K562 (cell line): ENCODE measurements around the gene NPM3. TPM values are rescaled to one million over a fixed set of nuclear protein-coding genes. Genes with fewer than 3 reads are reported as not detected.

ENCODE experiments used
- ATAC-seq: fragments of 200-7000 bp; cut with Tn5 transposase; 3 replicates; pipeline ENCODE4 v1.9.1; 2020; ENCODE audit warnings: moderate library complexity
- BruUV-seq: library from RNA; stranded (reverse); fragments of 400-500 nt; replicated peaks from 2 replicates; lab custom pipeline; 2021; lab: Mats Ljungman, UMichigan
- CTCF ChIA-PET: fragments of 300-600 bp; formaldehyde crosslinking; extraction: SDS; loops from one replicate; lab custom pipeline; 2021; ENCODE audit warnings: low intra/inter-chr PET ratio; lab: Yijun Ruan, JAX
- POLR2A ChIA-PET: fragments of 300-600, 350-650 bp; sonication (Branson Sonifier 250); formaldehyde crosslinking; extraction: SDS; loops from one replicate; lab custom pipeline; 2021; ENCODE audit warnings: antibody characterized with exemption, inconsistent platforms; lab: Yijun Ruan, JAX
- DNase-seq, 4 experiments: peaks; one replicate each; pipeline versions ENCODE4 v3.0.0 to v3.0.0-alpha.2; 2011 to 2018; ENCODE audit warnings: low spot score in 3 of 4, mixed read lengths in 3 of 4; ENCODE audit errors: extremely low read depth in 1 of 4
- FAIRE-seq: peaks from 2 replicates; lab custom pipeline; 2011; peaks lifted over from hg19 to GRCh38; lab: Jason Lieb, UNC
- H2AFZ ChIP-seq: 2 replicates; pipeline ENCODE4 v1.6.0; 2011; ENCODE audit warnings: low read depth, low read length, control low read depth, inconsistent platforms
- H3K27ac ChIP-seq: fragments of 200-600 bp; 3 replicates; pipeline ENCODE4 v1.8.0; 2011; ENCODE audit warnings: low read depth, mild to moderate bottlenecking, control low read depth, inconsistent platforms, low read length, moderate library complexity, mixed read lengths; ENCODE audit errors: extremely low read depth
- H3K27me3 ChIP-seq, 2 experiments: fragments of 300-600 bp in 1 of 2; 2 replicates in 1 of 2; 3 replicates in 1 of 2; pipeline versions ENCODE4 v1.6.0 to v1.8.0; 2011; ENCODE audit warnings: inconsistent platforms in 2 of 2, low read length in 2 of 2, mild to moderate bottlenecking in 1 of 2, mixed read lengths in 1 of 2, moderate library complexity in 1 of 2; ENCODE audit not compliant: control insufficient read depth in 2 of 2, insufficient read depth in 2 of 2
- H3K36me3 ChIP-seq: fragments of 300-600 bp; 3 replicates; pipeline ENCODE4 v1.8.0; 2011; ENCODE audit warnings: mild to moderate bottlenecking, low read length, inconsistent platforms; ENCODE audit not compliant: control insufficient read depth, insufficient read depth
- H3K4me1 ChIP-seq, 2 experiments: fragments of 200-600 bp in 1 of 2; replicated peaks in 1 of 2; 2 replicates in 1 of 2; 3 replicates in 1 of 2; pipeline versions ENCODE4 v1.5.1 to v1.8.0; 2011; ENCODE audit warnings: inconsistent platforms in 2 of 2, low read length in 2 of 2, mild to moderate bottlenecking in 1 of 2, mixed read lengths in 1 of 2, moderate library complexity in 1 of 2; ENCODE audit not compliant: control insufficient read depth in 2 of 2, insufficient read depth in 2 of 2
- H3K4me2 ChIP-seq: 2 replicates; pipeline ENCODE4 v1.6.1; 2011; ENCODE audit warnings: low read length, control low read depth, inconsistent platforms, mixed read lengths; ENCODE audit not compliant: insufficient read depth
- H3K4me3 ChIP-seq: fragments of 200-600 bp; sonication (generic), shearing (Covaris generic); 2 replicates; pipeline ENCODE4 v1.5.1; 2016; ENCODE audit warnings: control low read depth, inconsistent platforms
- H3K79me2 ChIP-seq: fragments of 200-600 bp; 3 replicates; pipeline ENCODE4 v1.8.0; 2011; ENCODE audit warnings: low read length, inconsistent platforms; ENCODE audit not compliant: control insufficient read depth, insufficient read depth
- H3K9ac ChIP-seq, 2 experiments: 2 replicates each; pipeline versions ENCODE4 v1.6.0 to v1.6.1; 2011; ENCODE audit warnings: low read depth in 2 of 2, low read length in 2 of 2, control low read depth in 1 of 2, inconsistent platforms in 1 of 2, mild to moderate bottlenecking in 1 of 2, mixed read lengths in 1 of 2; ENCODE audit not compliant: insufficient read depth in 1 of 2
- H3K9me1 ChIP-seq: one replicate; pipeline ENCODE4 v1.6.0; 2011; ENCODE audit warnings: inconsistent platforms, mild to moderate bottlenecking, low read length, moderate library complexity; ENCODE audit not compliant: control insufficient read depth, insufficient read depth
- H3K9me3 ChIP-seq: replicated peaks from 2 replicates; pipeline ENCODE4 v1.5.1; 2011; ENCODE audit warnings: low read depth, low read length, inconsistent platforms; ENCODE audit not compliant: control insufficient read depth, insufficient read depth
- H4K20me1 ChIP-seq: replicated peaks from 2 replicates; pipeline ENCODE4 v1.6.1; 2011; ENCODE audit warnings: low read length, inconsistent platforms, mixed read lengths; ENCODE audit not compliant: control insufficient read depth, insufficient read depth
- CBFA2T2 ChIP-seq: fragments of 450-650 bp; conservative IDR thresholded peaks from 2 replicates; pipeline ENCODE4 v1.6.1; 2017; ENCODE audit warnings: mild to moderate bottlenecking
- CHCHD3 ChIP-seq: fragments of 250-450 bp; sonication (Bioruptor Pico); IDR thresholded peaks from 2 replicates; pipeline ENCODE4 v2.1.2; 2022; ENCODE audit warnings: mild to moderate bottlenecking
- DNMT1 ChIP-seq: fragments of 450-650 bp; IDR thresholded peaks from 2 replicates; pipeline ENCODE4 v1.6.1; 2016; ENCODE audit warnings: antibody characterized with exemption, mild to moderate bottlenecking
- HOMEZ ChIP-seq: fragments of 250-450 bp; sonication (Bioruptor Pico); IDR thresholded peaks from 2 replicates; pipeline ENCODE4 v1.4.0; 2020; ENCODE audit warnings: mild to moderate bottlenecking, moderate library complexity
- JUNB ChIP-seq: fragments of 450-650 bp; formaldehyde crosslinking; conservative IDR thresholded peaks from 2 replicates; pipeline ENCODE4 v1.4.0; 2020; ENCODE audit warnings: mild to moderate bottlenecking
- MTA2 ChIP-seq: fragments of 450-650 bp; IDR thresholded peaks from 2 replicates; pipeline ENCODE4 v1.6.1; 2016; ENCODE audit warnings: low read depth
- RBM15 ChIP-seq: fragments of 200-400 bp; formaldehyde crosslinking; IDR thresholded peaks from 2 replicates; pipeline ENCODE4 v1.6.1; 2018; ENCODE audit warnings: mild to moderate bottlenecking, low read length, moderate library complexity; ENCODE audit not compliant: insufficient read depth
- SRSF7 ChIP-seq: fragments of 200-400 bp; formaldehyde crosslinking; optimal IDR thresholded peaks from 2 replicates; pipeline ENCODE3; 2017; ENCODE audit warnings: mild to moderate bottlenecking, low read depth, low read length
- ZFP30 ChIP-seq: fragments of 250-450 bp; sonication (Bioruptor Pico); IDR thresholded peaks from 2 replicates; pipeline ENCODE4 v1.8.0; 2022; ENCODE audit warnings: moderate library complexity, mild to moderate bottlenecking, inconsistent platforms, borderline replicate concordance
- ZFPM2 ChIP-seq: fragments of 250-450 bp; sonication (Bioruptor Pico); IDR thresholded peaks from 2 replicates; pipeline ENCODE4 v1.5.1; 2022; ENCODE audit warnings: mild to moderate bottlenecking
- ZNF23 ChIP-seq: fragments of 250-450 bp; sonication (Bioruptor Pico); IDR thresholded peaks from 2 replicates; pipeline ENCODE4 v1.4.0; 2020; ENCODE audit warnings: mild to moderate bottlenecking
- ZNF639 ChIP-seq, 2 experiments: fragments of 200-800 bp in 1 of 2; sonication (Bioruptor generic) in 1 of 2; sonication (generic) in 1 of 2; formaldehyde crosslinking in 1 of 2; IDR thresholded peaks in 1 of 2; conservative IDR thresholded peaks in 1 of 2; 2 replicates each; pipeline versions ENCODE4 v1.5.0 to v1.6.1; 2016 to 2020; ENCODE audit warnings: missing compliant biosample characterization in 1 of 2, missing genetic modification characterization in 1 of 2, missing genetic modification reagents in 1 of 2
- WGBS: fragments of 100-300 bp; shearing (Covaris generic); methylation state at CpG from one replicate; pipeline ENCODE4 v1.1.6; 2016; ENCODE audit warnings: low coverage, mixed read lengths; ENCODE audit not compliant: insufficient coverage; ENCODE audit errors: missing lambda C conversion rate; 5-methylcytosine and 5-hydroxymethylcytosine counted together
- in situ Hi-C: fragments of 300-500 bp; cut with MboI; formaldehyde crosslinking; loops from 4 replicates; pipeline ENCODE4 v1.15.0; 2018; ENCODE audit warnings: inconsistent platforms, mixed read lengths
- intact Hi-C: fragments of 100-400 bp; cut with micrococcal nuclease; formaldehyde crosslinking; loops from 2 replicates; pipeline ENCODE4 v1.14.2; 2022
- polyA plus RNA-seq, 8 experiments: library from polyadenylated mRNA; depleted of rRNA in 4 of 8; stranded (reverse) in 5 of 8; unstranded in 3 of 8; fragments of >200 nt; fragmentation: Nextera tagmentation in 2 of 8; fragmentation: Illumina TruSeq in 1 of 8; extraction: Ambion mirVana in 2 of 8; extraction: Trizol in 1 of 8; gene quantifications; 2 replicates each; pipeline versions ENCODE4 v1.2.1 to v1.2.3, GENCODE V29; 2011 to 2014; ENCODE audit warnings: inconsistent platforms in 1 of 8, missing spikeins in 1 of 8
- total RNA-seq, 7 experiments: library from RNA; depleted of rRNA in 6 of 7; stranded (reverse); fragments of >200 nt in 6 of 7; fragmentation: Illumina TruSeq in 2 of 7; extraction: Trizol in 2 of 7; gene quantifications; 2 replicates each; pipeline versions ENCODE4 v1.2.1 to v1.2.3, GENCODE V29; 2011 to 2021; ENCODE audit warnings: low replicate concordance in 1 of 7

NPM3 gene
- total and polyA plus RNA-seq, 9 of the 15 experiments (the other 6 are each of a cell fraction or from before 2014, with no cell fraction given), result 15.2 to 239 (median 114) TPM

- no peak for TF ChIP-seq CBFA2T2
- TF ChIP-seq, all 486 proteins: peak for 0
- H3K27me3 ChIP-seq, result peaks cover 20 to 70% of the 10 kb centered on the region in 2 experiments; a peak in 4 of 5 replicates
- H3K9me1 ChIP-seq, result no peaks in the 10 kb centered on the region
- H2AFZ ChIP-seq, result no peak overlapping the region
- intact Hi-C loops, result no loop called here
- FAIRE-seq (no peak), ATAC-seq (no peak), DNase-seq (no peak)
- in situ Hi-C loops, result no loop called here
- no peaks in the 10 kb centered on the region for H3K36me3 ChIP-seq
- WGBS, result 6% methylated on average over 6 of the region's 10 CpGs
- no peak overlapping the region for H3K27ac ChIP-seq
- H4K20me1 ChIP-seq, result 0 out of 2 replicates have a peak, but pooled peaks cover 5% of the 10 kb centered on the region
- BruUV-seq, result no TSS peak
- no peak overlapping the region for H3K9ac ChIP-seq
- H3K4me1 ChIP-seq, result peaks cover 0 to 4% of the 10 kb centered on the region in 2 experiments; a peak in 1 of 5 replicates
- no peak overlapping the region for H3K4me2 ChIP-seq
- no peak overlapping the region for H3K4me3 ChIP-seq
- ChIA-PET CTCF (no interaction called here), POLR2A (interaction anchor here (1.0 to 1.3 kb wide), 2 partner anchors 11 to 18 kb away, joined by 3 to 8 read pairs; no protein-coding TSS in a partner anchor)
- no peaks in the 10 kb centered on the region for H3K79me2 ChIP-seq
- no peaks in the 10 kb centered on the region for H3K9me3 ChIP-seq
These were observed 20.0 kb downstream of the NPM3 start for GRCh38 chr10:101763141-101763846.

GRCh38 chr10:101762736-101763135 lies 20.5 kb downstream of the NPM3 start:
- DNase-seq, result no peak
- no peak for TF ChIP-seq CHCHD3 (CRISPR knock-in tag)
- no peak for TF ChIP-seq DNMT1
- TF ChIP-seq ZFP30 (CRISPR knock-in tag), result no peak
- TF ChIP-seq ZNF639 (CRISPR knock-in tag; conservative IDR thresholded peaks at IDR 0.05 in 1 of 2, IDR thresholded peaks at IDR 0.05 in 1 of 2), result no peak
- TF ChIP-seq RBM15, result no peak
- TF ChIP-seq HOMEZ (CRISPR knock-in tag), result no peak
- TF ChIP-seq JUNB (CRISPR knock-in tag), result no peak
- TF ChIP-seq MTA2, result no peak
- no peak for TF ChIP-seq ZFPM2 (CRISPR knock-in tag)
- no peak for TF ChIP-seq SRSF7
- TF ChIP-seq ZNF23 (CRISPR knock-in tag), result no peak

More at GRCh38 chr10:101762736-101763135, 20.5 kb downstream of the NPM3 start:
- Histone ChIP-seq H3K36me3 (no peaks in the 10 kb centered on the region), H2AFZ (no peak overlapping the region), H3K9me1 (no peaks in the 10 kb centered on the region), H4K20me1 (0 out of 2 replicates have a peak, but pooled peaks cover 1% of the 10 kb centered on the region), H3K27me3 (peaks cover 18 to 68% of the 10 kb centered on the region in 2 experiments; a peak in 4 of 5 replicates), H3K27ac (no peak overlapping the region), H3K79me2 (no peaks in the 10 kb centered on the region), H3K9me3 (no peaks in the 10 kb centered on the region), H3K9ac (no peak overlapping the region), H3K4me1 (peaks cover 0 to 4% of the 10 kb centered on the region in 2 experiments; a peak in 1 of 5 replicates), H3K4me3 (no peak overlapping the region), H3K4me2 (no peak overlapping the region)
- in situ Hi-C loops (no loop called here), intact Hi-C loops (no loop called here)
- BruUV-seq, result no TSS peak
- POLR2A ChIA-PET, result interaction anchor here (1.0 to 1.3 kb wide), 2 partner anchors 10 to 19 kb away, joined by 3 to 8 read pairs; no protein-coding TSS in a partner anchor
- CTCF ChIA-PET, result no interaction called here
- FAIRE-seq (no peak), ATAC-seq (no peak)
- 6% methylated on average over 3 of the region's 5 CpGs for WGBS
